ENCODE data around the gene EXOC2. TPM values are rescaled to one million over a fixed set of nuclear protein-coding genes. Genes with fewer than 3 reads are reported as not detected.
A peak's percentile ranks its signal among the peaks of the same experiment; 100 is the strongest.

Gene EXOC2
- total RNA-seq, 1 experiment from 2014 or later: 45.7 TPM

GRCh38 chr6:617456-618100 lies 75.4 kb downstream of the EXOC2 start:
- peaks cover 7% of the 10 kb centered on the region for H3K4me1 Mint-ChIP-seq
- ChIA-PET POLR2A (no interaction called here), CTCF (interaction anchor here (0.8 to 2.9 kb wide), 5 partner anchors 24 to 104 kb away, joined by 3 to 16 read pairs (median 5); no protein-coding TSS in a partner anchor)
- H3K27me3 Mint-ChIP-seq (ENCODE audit: low read depth): no peaks in the 10 kb centered on the region
- TF ChIP-seq HMGA2 (CRISPR knock-in tag; IDR thresholded peaks at IDR 0.05) (no peak), MAX (CRISPR knock-in tag; IDR thresholded peaks at IDR 0.05) (no peak), ZNF425 (CRISPR knock-in tag; conservative IDR thresholded peaks at IDR 0.05) (no peak), ZBTB21 (CRISPR knock-in tag; IDR thresholded peaks at IDR 0.05; ENCODE audit: borderline replicate concordance) (no peak), FOXK1 (CRISPR knock-in tag; IDR thresholded peaks at IDR 0.05) (no peak), TEAD4 (CRISPR knock-in tag; IDR thresholded peaks at IDR 0.05) (no peak), ZSCAN18 (CRISPR knock-in tag; IDR thresholded peaks at IDR 0.05) (no peak), ZMAT4 (CRISPR knock-in tag; IDR thresholded peaks at IDR 0.05) (no peak), ZNF263 (CRISPR knock-in tag; IDR thresholded peaks at IDR 0.05; ENCODE audit: low read depth) (no peak), NR2C2 (CRISPR knock-in tag; IDR thresholded peaks at IDR 0.05) (no peak), ARID4B (CRISPR knock-in tag; IDR thresholded peaks at IDR 0.05; ENCODE audit: borderline replicate concordance) (no peak), EMX1 (CRISPR knock-in tag; IDR thresholded peaks at IDR 0.05) (no peak), GRHL2 (CRISPR knock-in tag; IDR thresholded peaks at IDR 0.05; ENCODE audit: insufficient replicate concordance, severe bottlenecking) (no peak)
- H3K27ac Mint-ChIP-seq: no peak overlapping the region
- H3K36me3 Mint-ChIP-seq: peaks cover 41% of the 10 kb centered on the region
- ATAC-seq (peak; percentile 97), DNase-seq (ENCODE audit: low spot score) (peak; percentile 38)
- no peaks in the 10 kb centered on the region for H3K9me3 Mint-ChIP-seq
- H3K4me3 Mint-ChIP-seq: no peak overlapping the region

GRCh38 chr6:613981-614380 lies 79.0 kb downstream of the EXOC2 start:
- Mint-ChIP-seq H3K36me3 (peaks cover 29% of the 10 kb centered on the region), H3K4me1 (no peaks in the 10 kb centered on the region), H3K27me3 (ENCODE audit: low read depth) (no peaks in the 10 kb centered on the region), H3K9me3 (no peaks in the 10 kb centered on the region), H3K4me3 (no peak overlapping the region), H3K27ac (no peak overlapping the region)
- DNase-seq (ENCODE audit: low spot score) (no peak), ATAC-seq (no peak)
- POLR2A ChIA-PET: no interaction called here
- TF ChIP-seq ATF2 (CRISPR knock-in tag; IDR thresholded peaks at IDR 0.05; ENCODE audit: borderline replicate concordance, low read depth): no peak
- no peak for TF ChIP-seq SMAD3 (CRISPR knock-in tag; IDR thresholded peaks at IDR 0.05; ENCODE audit: borderline replicate concordance)
- no peak for TF ChIP-seq E2F4 (CRISPR knock-in tag; IDR thresholded peaks at IDR 0.05; ENCODE audit: borderline replicate concordance, low read depth)
- no peak for TF ChIP-seq ZNF671 (CRISPR knock-in tag; IDR thresholded peaks at IDR 0.05)
- no peak for TF ChIP-seq ATF3 (CRISPR knock-in tag; conservative IDR thresholded peaks at IDR 0.05)
- TF ChIP-seq ZNF219 (CRISPR knock-in tag; IDR thresholded peaks at IDR 0.05; ENCODE audit: borderline replicate concordance): no peak
- no peak for TF ChIP-seq CDX4 (CRISPR knock-in tag; IDR thresholded peaks at IDR 0.05; ENCODE audit: borderline replicate concordance)
- TF ChIP-seq FOXK1 (CRISPR knock-in tag; IDR thresholded peaks at IDR 0.05): no peak
- TF ChIP-seq CBFB (CRISPR knock-in tag; IDR thresholded peaks at IDR 0.05; ENCODE audit: low read depth): no peak
- CTCF ChIA-PET: no interaction called here

All from WTC11 (cell line).